Liver (tissue), 9 donors: ENCODE data around the gene CHAC2. TPM values are rescaled to one million over a fixed set of nuclear protein-coding genes. Genes with fewer than 3 reads are reported as not detected.
A peak's percentile ranks its signal among the peaks of the same experiment; 100 is the strongest.
"Not testable (repeated sequence)": the region's sequence is repeated elsewhere in the genome, so short reads cannot be mapped to it uniquely, and the experiment has no call there.

Experiments used
- DNase-seq: peaks from one replicate; pipeline ENCODE4 v3.0.0-alpha.2; 2017; ENCODE audit warnings: low spot score
- H3K27ac ChIP-seq, 2 donors: one replicate each; pipeline ENCODE4 v1.7.0; 2013; ENCODE audit warnings: inconsistent platforms in 2 of 2, low read length in 2 of 2, control low read depth in 1 of 2, low read depth in 1 of 2, mild to moderate bottlenecking in 1 of 2
- H3K27me3 ChIP-seq, 4 donors: one replicate each; pipeline versions ENCODE4 v1.6.1 to v1.7.0; 2013; ENCODE audit warnings: low read length in 3 of 4, inconsistent platforms in 1 of 4, mild to moderate bottlenecking in 1 of 4, moderate library complexity in 1 of 4; ENCODE audit not compliant: control insufficient read depth in 4 of 4, insufficient read depth in 4 of 4
- H3K36me3 ChIP-seq, 4 donors: one replicate each; pipeline versions ENCODE4 v1.6.1 to v1.7.0; 2013; ENCODE audit warnings: low read length in 3 of 4, mild to moderate bottlenecking in 3 of 4, low read depth in 1 of 4, moderate library complexity in 1 of 4; ENCODE audit not compliant: control insufficient read depth in 4 of 4, insufficient read depth in 3 of 4
- H3K4me1 ChIP-seq, 4 donors: one replicate each; pipeline versions ENCODE4 v1.6.1 to v1.7.0; 2013; ENCODE audit warnings: low read length in 3 of 4, mild to moderate bottlenecking in 3 of 4, moderate library complexity in 1 of 4; ENCODE audit not compliant: control insufficient read depth in 4 of 4, insufficient read depth in 4 of 4
- H3K4me3 ChIP-seq, 3 donors: one replicate each; pipeline versions ENCODE4 v1.6.1 to v1.7.0; 2013; ENCODE audit warnings: low read length in 3 of 3, control low read depth in 1 of 3, low read depth in 1 of 3, mild to moderate bottlenecking in 1 of 3
- H3K9ac ChIP-seq, 2 donors: one replicate each; pipeline ENCODE4 v1.7.0; 2013; ENCODE audit warnings: low read length in 2 of 2, mild to moderate bottlenecking in 2 of 2, moderate library complexity in 2 of 2, control low read depth in 1 of 2, low read depth in 1 of 2
- H3K9me3 ChIP-seq, 4 donors: one replicate each; pipeline versions ENCODE4 v1.6.1 to v1.7.0; 2013; ENCODE audit warnings: low read length in 3 of 4; ENCODE audit not compliant: control insufficient read depth in 4 of 4
- ATF3 ChIP-seq: IDR thresholded peaks from 2 replicates; pipeline ENCODE4 v1.6.1; 2016; ENCODE audit warnings: antibody characterized with exemption
- EGR1 ChIP-seq, 2 donors: IDR thresholded peaks; 2 replicates each; pipeline ENCODE4 v1.6.1; 2016 to 2018; ENCODE audit warnings: antibody characterized with exemption in 2 of 2, low read depth in 2 of 2
- FOXA1 ChIP-seq: IDR thresholded peaks from 2 replicates; pipeline ENCODE4 v1.6.1; 2016; ENCODE audit warnings: antibody characterized with exemption
- FOXA2 ChIP-seq: IDR thresholded peaks from 2 replicates; pipeline ENCODE4 v1.6.1; 2016; ENCODE audit warnings: antibody characterized with exemption
- GABPA ChIP-seq, 2 donors: IDR thresholded peaks in 1 of 2; conservative IDR thresholded peaks in 1 of 2; 2 replicates each; pipeline ENCODE4 v1.6.1; 2016; ENCODE audit warnings: antibody characterized with exemption in 2 of 2, mild to moderate bottlenecking in 1 of 2, moderate library complexity in 1 of 2
- HNF4A ChIP-seq, 2 donors: conservative IDR thresholded peaks; 2 replicates each; pipeline ENCODE4 v1.6.1; 2016; ENCODE audit warnings: antibody characterized with exemption in 2 of 2, mild to moderate bottlenecking in 2 of 2
- HNF4G ChIP-seq: IDR thresholded peaks from 2 replicates; pipeline ENCODE4 v1.6.1; 2016; ENCODE audit warnings: antibody characterized with exemption
- JUND ChIP-seq, 2 donors: IDR thresholded peaks; 2 replicates each; pipeline ENCODE4 v1.6.1; 2016; ENCODE audit warnings: antibody characterized with exemption in 2 of 2
- NR2F2 ChIP-seq: IDR thresholded peaks from 2 replicates; pipeline ENCODE4 v1.6.1; 2016; ENCODE audit warnings: antibody characterized with exemption
- RAD21 ChIP-seq, 2 donors: IDR thresholded peaks; 2 replicates each; pipeline ENCODE4 v1.6.1; 2016; ENCODE audit warnings: antibody characterized with exemption in 2 of 2, mild to moderate bottlenecking in 2 of 2
- REST ChIP-seq: IDR thresholded peaks from 2 replicates; pipeline ENCODE4 v1.6.1; 2016; ENCODE audit warnings: antibody characterized with exemption, mild to moderate bottlenecking
- RXRA ChIP-seq, 2 donors: IDR thresholded peaks; 2 replicates each; pipeline ENCODE4 v1.6.1; 2017 to 2018; ENCODE audit warnings: antibody characterized with exemption in 2 of 2, mild to moderate bottlenecking in 1 of 2
- SP1 ChIP-seq: IDR thresholded peaks from 2 replicates; pipeline ENCODE4 v1.6.1; 2018; ENCODE audit warnings: antibody characterized with exemption, mild to moderate bottlenecking
- TAF1 ChIP-seq: conservative IDR thresholded peaks from 2 replicates; pipeline ENCODE4 v1.6.1; 2016; ENCODE audit warnings: antibody characterized with exemption, mild to moderate bottlenecking
- YY1 ChIP-seq: IDR thresholded peaks from 2 replicates; pipeline ENCODE4 v1.6.1; 2016; ENCODE audit warnings: antibody characterized with exemption, mild to moderate bottlenecking
- ZBTB33 ChIP-seq: IDR thresholded peaks from 2 replicates; pipeline ENCODE4 v1.6.1; 2016; ENCODE audit warnings: antibody characterized with exemption
- WGBS: extraction: QIAGEN DNeasy Blood & Tissue Kit; methylation state at CpG from one replicate; pipeline ENCODE4 v1.1.7; 2013; 5-methylcytosine and 5-hydroxymethylcytosine counted together
- polyA plus RNA-seq, 2 donors: library from polyadenylated mRNA; stranded (reverse) in 1 of 2; unstranded in 1 of 2; fragments of 200-250 nt in 1 of 2; fragments of >200 nt in 1 of 2; fragmentation: Nextera tagmentation in 1 of 2; extraction: Ambion mirVana in 1 of 2; gene quantifications; one replicate each; pipeline versions ENCODE4 v1.2.1 to v1.2.3, GENCODE V29; 2013 to 2015
- total RNA-seq, 2 donors: library from RNA; depleted of rRNA; stranded (reverse); fragments of >200 nt; gene quantifications; one replicate each; pipeline ENCODE4 v1.2.3, GENCODE V29; 2014
- TF ChIP-seq, protein P1 (sequence below): IDR thresholded peaks from 2 replicates; pipeline ENCODE4 v1.6.1; 2016; ENCODE audit warnings: antibody characterized with exemption
- TF ChIP-seq, protein P2 (sequence below): fragments of 150-350 bp; IDR thresholded peaks from 2 replicates; pipeline ENCODE4 v1.5.1; 2017; ENCODE audit warnings: improper control_type of control experiment, low read depth, low read length; ENCODE audit not compliant: missing input control
- donor health status: healthy.
- donor health status: healthy.
- donor health status: healthy.
- donor health status: healthy.
- donor health status: healthy.

CHAC2 gene
- total RNA-seq (1 to 10 TPM; 2.6 to 7.0 TPM), polyA plus RNA-seq (1 to 10 TPM; 3.1 to 5.6 TPM)

DNA sequence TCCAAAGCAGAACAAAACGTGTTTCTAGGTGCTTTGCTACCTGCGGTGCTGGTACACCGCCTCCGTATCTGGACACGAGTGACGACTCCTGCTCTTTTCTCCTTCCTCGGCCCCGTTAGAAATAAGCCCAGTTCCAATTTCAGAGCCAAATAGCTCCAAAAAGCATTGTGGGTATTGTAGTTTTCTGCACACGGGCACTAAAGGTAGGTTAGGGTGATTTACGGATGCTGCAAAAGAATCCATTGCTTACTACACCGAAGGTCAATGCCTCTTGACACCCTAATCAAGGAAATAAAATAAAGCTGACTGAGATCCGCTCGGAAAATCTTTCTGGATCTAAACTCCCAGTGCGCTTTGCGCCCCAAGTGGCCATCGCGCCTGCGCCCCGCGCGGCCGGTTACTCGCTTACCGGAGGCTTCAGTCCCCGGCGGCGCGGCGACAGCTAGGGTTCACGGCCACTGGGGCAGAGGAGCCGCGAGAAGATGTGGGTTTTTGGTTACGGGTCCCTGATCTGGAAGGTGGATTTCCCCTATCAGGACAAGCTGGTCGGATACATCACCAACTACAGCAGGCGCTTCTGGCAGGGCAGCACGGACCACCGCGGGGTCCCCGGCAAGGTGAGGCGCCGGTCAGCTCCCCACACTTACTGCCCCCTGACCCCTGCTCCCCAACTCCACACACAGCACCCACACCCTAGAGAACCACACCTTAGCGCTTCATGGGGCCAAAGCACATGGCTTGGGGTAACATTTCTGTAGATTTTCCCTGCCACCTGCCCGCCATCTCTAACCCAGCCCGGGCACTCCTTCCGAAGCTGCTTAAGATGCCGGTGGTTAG, at the start of gene CHAC2:
CHAC2 (plus strand) TSS at position 400 of the 837 bp plus-strand sequence; CDS start at position 483, 83 bp downstream.
- WGBS, result under 1% methylated on average over 46 of the region's 46 CpGs
- Histone ChIP-seq H3K36me3 (peaks cover 3 to 8% (median 5%) of the 10 kb centered on the region in 4 donors), H3K9me3 (no peaks in the 10 kb centered on the region), H3K4me3 (peak within 1 kb of the TSS; percentile 70 to 97 (median 94)), H3K27ac (peak within 1 kb of the TSS; percentile 73 to 74), H3K4me1 (peaks cover 0 to 8% (median 4%) of the 10 kb centered on the region in 4 donors), H3K27me3 (no peaks in the 10 kb centered on the region), H3K9ac (peak within 1 kb of the TSS; percentile 50 to 85)
- DNase-seq, result peak; percentile 86
- TF ChIP-seq RAD21 (IDR thresholded peaks at IDR 0.05) (peak in 1 of 2 donors; percentile 46), REST (no peak), JUND (IDR thresholded peaks at IDR 0.05) (no peak), GABPA (IDR thresholded peaks at IDR 0.05 in 1 of 2, conservative IDR thresholded peaks at IDR 0.05 in 1 of 2) (peak in 1 of 2 donors; percentile 77), ZBTB33 (peak; percentile 38), TAF1 (peak; percentile 91), ATF3 (no peak), NR2F2 (peak; percentile 26), SP1 (peak; percentile 50), HNF4A (conservative IDR thresholded peaks at IDR 0.05) (no peak), YY1 (peak; percentile 77), FOXA2 (no peak), FOXA1 (no peak), EGR1 (IDR thresholded peaks at IDR 0.05; ENCODE audit: low read depth in 2 of 2) (no peak), HNF4G (no peak), RXRA (IDR thresholded peaks at IDR 0.05) (peak; percentile 54 to 61)
- TF ChIP-seq, protein P1, sequence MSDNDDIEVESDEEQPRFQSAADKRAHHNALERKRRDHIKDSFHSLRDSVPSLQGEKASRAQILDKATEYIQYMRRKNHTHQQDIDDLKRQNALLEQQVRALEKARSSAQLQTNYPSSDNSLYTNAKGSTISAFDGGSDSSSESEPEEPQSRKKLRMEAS, result no peak
- TF ChIP-seq, protein P2, sequence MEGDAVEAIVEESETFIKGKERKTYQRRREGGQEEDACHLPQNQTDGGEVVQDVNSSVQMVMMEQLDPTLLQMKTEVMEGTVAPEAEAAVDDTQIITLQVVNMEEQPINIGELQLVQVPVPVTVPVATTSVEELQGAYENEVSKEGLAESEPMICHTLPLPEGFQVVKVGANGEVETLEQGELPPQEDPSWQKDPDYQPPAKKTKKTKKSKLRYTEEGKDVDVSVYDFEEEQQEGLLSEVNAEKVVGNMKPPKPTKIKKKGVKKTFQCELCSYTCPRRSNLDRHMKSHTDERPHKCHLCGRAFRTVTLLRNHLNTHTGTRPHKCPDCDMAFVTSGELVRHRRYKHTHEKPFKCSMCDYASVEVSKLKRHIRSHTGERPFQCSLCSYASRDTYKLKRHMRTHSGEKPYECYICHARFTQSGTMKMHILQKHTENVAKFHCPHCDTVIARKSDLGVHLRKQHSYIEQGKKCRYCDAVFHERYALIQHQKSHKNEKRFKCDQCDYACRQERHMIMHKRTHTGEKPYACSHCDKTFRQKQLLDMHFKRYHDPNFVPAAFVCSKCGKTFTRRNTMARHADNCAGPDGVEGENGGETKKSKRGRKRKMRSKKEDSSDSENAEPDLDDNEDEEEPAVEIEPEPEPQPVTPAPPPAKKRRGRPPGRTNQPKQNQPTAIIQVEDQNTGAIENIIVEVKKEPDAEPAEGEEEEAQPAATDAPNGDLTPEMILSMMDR, result peak; percentile 52

DNA sequence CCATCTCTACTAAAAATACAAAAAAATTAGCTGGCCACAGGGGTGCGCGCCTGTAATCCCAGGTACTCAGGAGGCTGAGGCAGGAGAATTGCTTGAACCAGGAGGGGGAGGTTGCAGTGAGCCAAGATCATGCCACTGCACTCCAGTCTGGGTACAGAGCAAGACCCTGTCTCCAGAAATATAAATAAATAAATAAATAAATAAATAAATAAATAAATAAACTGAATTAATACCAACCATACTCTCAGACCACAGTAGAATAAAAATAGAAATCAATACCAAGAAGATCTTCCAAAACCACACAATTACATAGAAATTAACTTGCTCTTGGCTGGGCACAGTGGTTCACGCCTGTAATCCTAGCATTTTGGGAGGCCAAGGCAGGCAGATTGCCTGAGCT, 46.7 kb upstream of the CHAC2 start:
- not testable (repeated sequence) for H3K27ac ChIP-seq, H3K4me3 ChIP-seq, H3K36me3 ChIP-seq, H3K27me3 ChIP-seq, H3K9me3 ChIP-seq, H3K9ac ChIP-seq, H3K4me1 ChIP-seq, DNase-seq
- 97% methylated on average over 3 of the region's 3 CpGs for WGBS
